ENCODE measurements around the gene PDE4B. TPM values are rescaled to one million over a fixed set of nuclear protein-coding genes. Genes with fewer than 3 reads are reported as not detected.

The PDE4B gene
- total and polyA plus RNA-seq, 12 donors = 1.2 to 14.9 (median 3.9) TPM

DNA sequence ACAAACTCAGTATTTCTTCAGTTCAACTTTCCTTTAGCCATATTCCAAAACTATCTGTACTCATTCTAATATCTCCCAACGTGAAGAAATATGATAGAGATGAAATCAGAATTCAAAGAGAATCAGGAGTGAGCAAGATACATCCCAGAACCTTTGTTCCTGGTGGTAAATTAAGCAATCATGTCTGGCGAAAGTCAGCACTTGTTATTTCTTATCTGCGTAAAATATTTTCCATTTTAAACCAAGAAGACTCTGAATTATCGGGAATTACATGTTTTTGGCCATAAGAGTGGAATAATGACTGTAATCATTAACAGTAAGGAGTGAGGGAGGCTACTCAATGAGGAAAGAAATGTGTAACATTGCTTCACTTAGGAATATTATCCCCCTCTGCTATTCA lies 253.7 kb downstream of the PDE4B start:
- Histone ChIP-seq H3K27ac (no peak overlapping the region), H3K4me3 (no peak overlapping the region), H3K9me3 (replicated peaks in 1 of 3) (no peaks in the 10 kb centered on the region), H3K36me3 (replicated peaks in 1 of 2) (no peaks in the 10 kb centered on the region), H3K27me3 (peaks cover 5% of the 10 kb centered on the region), H3K4me1 (replicated peaks in 1 of 2) (no peaks in the 10 kb centered on the region)
- DNase-seq = no peak
- intact Hi-C loops (cut with DNase I) = no loop called here
- TF ChIP-seq POLR2A (IDR thresholded peaks at IDR 0.05) (no peak), CTCF (IDR thresholded peaks at IDR 0.05) (no peak)
- WGBS, 4 donors = 57 to 68% (median 62%) methylated on average over 4 of the region's 4 CpGs

DNA sequence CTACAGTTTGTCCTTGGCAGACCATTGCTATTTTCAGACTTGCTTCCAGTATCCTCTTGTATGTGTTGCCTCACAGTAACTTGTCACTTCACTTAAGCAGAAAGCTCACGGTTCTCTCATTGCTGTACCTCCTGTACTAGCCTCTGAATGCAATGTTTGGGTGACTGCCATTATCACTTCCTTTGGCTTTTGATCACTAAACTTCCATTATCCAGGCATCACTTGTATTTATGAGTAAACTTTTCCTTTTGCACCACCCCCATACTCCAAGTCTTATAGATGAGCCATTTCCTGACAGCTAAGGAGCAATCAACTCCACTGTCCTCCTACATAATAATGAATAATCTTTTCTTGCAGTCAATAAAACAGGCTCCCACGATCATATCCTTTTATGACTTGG lies 255.3 kb downstream of the PDE4B start:
- Histone ChIP-seq H3K9me3 (replicated peaks in 1 of 3) (no peaks in the 10 kb centered on the region), H3K4me3 (no peak overlapping the region), H3K27me3 (peaks cover 5% of the 10 kb centered on the region), H3K36me3 (replicated peaks in 1 of 2) (no peaks in the 10 kb centered on the region), H3K4me1 (replicated peaks in 1 of 2) (no peaks in the 10 kb centered on the region), H3K27ac (no peak overlapping the region)
- no peak for TF ChIP-seq POLR2A (IDR thresholded peaks at IDR 0.05)
- TF ChIP-seq CTCF (IDR thresholded peaks at IDR 0.05) = no peak
- no peak for DNase-seq
- intact Hi-C loops (cut with DNase I) = no loop called here
- 41 to 58% (median 51%) methylated on average over 2 of the region's 2 CpGs for WGBS, 4 donors

GRCh38 chr1:66050123-66050522 lies 257.4 kb downstream of the PDE4B start:
- 51 to 69% (median 58%) methylated on average over 1 of the region's 1 CpG for WGBS, 4 donors
- H3K36me3 ChIP-seq (replicated peaks in 1 of 2) = no peaks in the 10 kb centered on the region
- intact Hi-C loops (cut with DNase I) = no loop called here
- H3K4me1 ChIP-seq (replicated peaks in 1 of 2) = no peaks in the 10 kb centered on the region
- no peaks in the 10 kb centered on the region for H3K9me3 ChIP-seq (replicated peaks in 1 of 3)
- H3K27me3 ChIP-seq = peaks cover 5% of the 10 kb centered on the region
- TF ChIP-seq CTCF (IDR thresholded peaks at IDR 0.05) (no peak), POLR2A (IDR thresholded peaks at IDR 0.05) (no peak)
- no peak overlapping the region for H3K27ac ChIP-seq
- no peak overlapping the region for H3K4me3 ChIP-seq
- no peak for DNase-seq

GRCh38 chr1:66050633-66051032 lies 257.9 kb downstream of the PDE4B start:
- WGBS, 4 donors = 66 to 76% (median 70%) methylated on average over 4 of the region's 4 CpGs
- Histone ChIP-seq H3K4me3 (no peak overlapping the region), H3K36me3 (replicated peaks in 1 of 2) (no peaks in the 10 kb centered on the region), H3K27me3 (peaks cover 5% of the 10 kb centered on the region), H3K9me3 (replicated peaks in 1 of 3) (no peaks in the 10 kb centered on the region), H3K4me1 (replicated peaks in 1 of 2) (no peaks in the 10 kb centered on the region), H3K27ac (no peak overlapping the region)
- intact Hi-C loops (cut with DNase I) = no loop called here
- DNase-seq = no peak
- TF ChIP-seq CTCF (IDR thresholded peaks at IDR 0.05) (no peak), POLR2A (IDR thresholded peaks at IDR 0.05) (no peak)
